Stimulated activated CD4-positive, alpha-beta T cell treated with anti-CD3 and anti-CD28 coated beads, Interleukin-2, amount 100 ng/mL, for 4 hours (primary cell): ENCODE results near the gene MAP3K13.

Experiments
- DNase-seq: peaks from one replicate; pipeline ENCODE4 v3.0.0-alpha.2; 2020; ENCODE audit warnings: low read depth

Gene MAP3K13, protein sequence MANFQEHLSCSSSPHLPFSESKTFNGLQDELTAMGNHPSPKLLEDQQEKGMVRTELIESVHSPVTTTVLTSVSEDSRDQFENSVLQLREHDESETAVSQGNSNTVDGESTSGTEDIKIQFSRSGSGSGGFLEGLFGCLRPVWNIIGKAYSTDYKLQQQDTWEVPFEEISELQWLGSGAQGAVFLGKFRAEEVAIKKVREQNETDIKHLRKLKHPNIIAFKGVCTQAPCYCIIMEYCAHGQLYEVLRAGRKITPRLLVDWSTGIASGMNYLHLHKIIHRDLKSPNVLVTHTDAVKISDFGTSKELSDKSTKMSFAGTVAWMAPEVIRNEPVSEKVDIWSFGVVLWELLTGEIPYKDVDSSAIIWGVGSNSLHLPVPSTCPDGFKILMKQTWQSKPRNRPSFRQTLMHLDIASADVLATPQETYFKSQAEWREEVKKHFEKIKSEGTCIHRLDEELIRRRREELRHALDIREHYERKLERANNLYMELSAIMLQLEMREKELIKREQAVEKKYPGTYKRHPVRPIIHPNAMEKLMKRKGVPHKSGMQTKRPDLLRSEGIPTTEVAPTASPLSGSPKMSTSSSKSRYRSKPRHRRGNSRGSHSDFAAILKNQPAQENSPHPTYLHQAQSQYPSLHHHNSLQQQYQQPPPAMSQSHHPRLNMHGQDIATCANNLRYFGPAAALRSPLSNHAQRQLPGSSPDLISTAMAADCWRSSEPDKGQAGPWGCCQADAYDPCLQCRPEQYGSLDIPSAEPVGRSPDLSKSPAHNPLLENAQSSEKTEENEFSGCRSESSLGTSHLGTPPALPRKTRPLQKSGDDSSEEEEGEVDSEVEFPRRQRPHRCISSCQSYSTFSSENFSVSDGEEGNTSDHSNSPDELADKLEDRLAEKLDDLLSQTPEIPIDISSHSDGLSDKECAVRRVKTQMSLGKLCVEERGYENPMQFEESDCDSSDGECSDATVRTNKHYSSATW

DNA sequence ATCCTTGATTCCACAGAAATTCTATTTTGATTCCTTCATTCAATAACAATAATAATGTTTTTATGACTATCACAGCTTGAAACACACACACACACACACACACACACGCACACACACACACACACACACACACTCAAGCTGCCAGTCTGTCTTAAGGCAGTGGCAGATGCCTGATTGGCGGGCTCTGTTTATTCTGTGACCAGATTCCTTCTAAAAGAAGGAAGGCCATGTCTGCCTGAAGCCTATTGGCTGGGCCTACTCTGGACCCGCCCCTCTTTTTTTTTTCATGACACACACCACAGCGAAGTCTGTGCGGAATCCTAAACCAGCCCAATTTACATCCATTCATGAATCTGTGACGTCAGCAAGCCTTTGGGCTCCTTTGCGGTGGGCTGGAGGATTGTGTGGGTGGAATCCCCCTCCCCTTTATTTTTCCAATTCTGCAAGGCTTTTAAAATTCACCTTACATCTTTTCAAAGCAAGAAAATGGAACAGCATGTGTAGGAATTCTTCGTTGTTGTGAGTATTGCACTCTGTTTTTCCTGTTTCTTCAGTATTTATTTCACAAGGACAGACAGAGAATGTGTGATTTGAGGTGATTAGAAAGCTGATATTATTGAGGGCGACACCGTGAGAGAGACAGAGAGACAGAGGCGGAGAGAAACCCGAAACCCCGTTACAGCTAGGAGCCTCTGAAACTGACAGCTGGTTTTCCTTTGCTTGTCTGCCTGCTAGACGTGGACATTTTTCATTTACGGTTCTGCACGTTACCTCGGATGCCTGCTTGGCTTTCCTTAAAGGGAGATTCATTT, at the start of gene MAP3K13:
TSS of gene MAP3K13 (plus strand) at position 287 of the 812 bp plus-strand sequence. CDS start 65,446 bp downstream, outside the sequence.
- peak; percentile 1 for DNase-seq

DNA sequence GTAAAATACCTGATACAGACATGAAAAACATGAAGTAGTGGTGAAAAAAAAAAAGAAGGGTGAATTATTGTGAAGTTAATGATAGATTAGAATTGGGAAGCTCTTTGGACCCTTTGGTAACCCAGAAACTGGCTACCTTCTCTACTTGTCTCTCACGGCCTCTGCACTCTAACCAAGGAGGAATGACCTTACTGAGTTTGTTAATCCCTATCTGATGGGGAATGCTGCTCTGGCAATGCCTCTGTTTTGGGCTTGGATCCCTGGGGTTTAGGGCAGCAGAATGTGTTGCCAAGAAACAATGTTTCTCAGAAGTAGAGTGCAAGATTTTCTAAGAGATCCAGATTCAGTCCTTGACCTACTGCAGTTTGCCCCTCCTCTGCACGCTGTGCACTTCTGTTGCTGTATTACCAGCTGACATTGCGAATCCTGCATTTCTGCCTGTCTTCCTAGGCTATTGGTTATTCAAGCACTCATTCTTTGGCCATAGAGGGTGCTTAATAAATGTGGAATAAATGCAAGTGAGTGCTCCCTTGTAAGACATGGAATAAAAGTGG, 49.2 kb upstream of the MAP3K13 start:
- DNase-seq, result no peak

DNA sequence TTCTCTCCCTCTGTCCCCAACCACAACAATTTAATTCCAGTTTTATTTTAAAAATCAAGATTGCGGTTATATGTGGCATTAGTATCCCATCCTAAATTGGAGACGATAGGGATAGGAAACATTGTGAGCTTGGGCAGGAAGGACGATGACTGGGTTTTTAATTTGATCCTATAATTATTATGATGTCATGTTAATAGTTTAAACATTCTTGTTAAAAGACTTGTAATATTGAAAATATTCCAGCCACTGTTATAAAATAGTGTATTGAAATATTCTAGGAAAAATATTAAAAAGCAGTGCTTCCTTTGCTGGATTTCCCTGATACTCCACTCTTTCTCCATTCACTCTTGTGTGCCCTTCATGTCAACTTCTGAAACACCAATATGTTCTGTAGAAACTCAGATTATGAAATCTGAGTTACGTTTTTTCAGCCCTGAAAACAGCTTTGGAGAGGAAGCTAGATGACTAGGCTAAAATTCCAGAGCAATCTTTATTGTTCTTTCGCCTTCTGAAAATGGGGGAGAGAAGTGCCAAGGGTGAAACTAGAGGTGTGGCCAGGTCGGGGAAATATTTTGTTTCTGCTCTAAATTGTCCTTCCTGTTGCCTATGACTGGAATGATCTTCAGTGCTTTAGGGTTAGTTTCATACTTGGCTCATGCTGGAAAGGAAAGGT, 46.1 kb upstream of the MAP3K13 start:
- no peak for DNase-seq

DNA sequence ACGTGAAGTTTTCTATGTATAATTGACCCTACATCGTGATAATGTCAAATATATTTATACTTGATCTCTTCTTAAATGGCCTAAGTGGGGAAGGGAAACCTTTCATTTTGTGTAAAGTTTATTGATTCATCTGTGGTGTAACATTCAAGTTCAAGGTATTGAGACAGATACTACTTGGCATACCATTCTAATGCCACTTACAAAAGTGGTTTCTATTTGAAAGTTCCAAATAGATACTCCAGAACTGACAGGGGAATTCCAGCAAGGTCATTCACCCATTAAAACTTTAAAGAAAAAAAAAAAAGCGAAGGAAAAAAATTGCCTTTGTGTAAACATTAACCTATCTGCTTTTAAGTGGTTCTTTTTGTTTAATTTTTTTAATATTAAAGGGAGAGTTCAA, 45.3 kb upstream of the MAP3K13 start:
- DNase-seq, result no peak

DNA sequence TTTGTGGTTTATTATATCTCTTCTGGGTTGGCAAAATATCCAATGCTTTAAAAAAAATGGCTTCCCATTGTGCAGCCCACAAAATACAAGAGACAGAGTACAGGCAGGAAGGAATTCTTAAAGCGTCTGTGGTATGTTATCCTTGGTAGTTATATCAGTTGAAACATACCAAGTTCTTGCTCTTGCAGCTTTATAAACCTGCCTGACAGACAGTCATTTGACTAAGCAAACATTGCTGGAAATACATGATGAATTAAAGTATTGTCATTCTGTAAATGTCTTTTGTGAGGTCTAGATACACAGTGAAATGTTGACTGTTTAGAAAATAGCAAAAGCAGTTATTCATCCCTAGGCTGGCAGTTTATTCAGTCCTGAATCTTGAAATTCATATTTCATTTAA, 44.8 kb upstream of the MAP3K13 start:
- no peak for DNase-seq

DNA sequence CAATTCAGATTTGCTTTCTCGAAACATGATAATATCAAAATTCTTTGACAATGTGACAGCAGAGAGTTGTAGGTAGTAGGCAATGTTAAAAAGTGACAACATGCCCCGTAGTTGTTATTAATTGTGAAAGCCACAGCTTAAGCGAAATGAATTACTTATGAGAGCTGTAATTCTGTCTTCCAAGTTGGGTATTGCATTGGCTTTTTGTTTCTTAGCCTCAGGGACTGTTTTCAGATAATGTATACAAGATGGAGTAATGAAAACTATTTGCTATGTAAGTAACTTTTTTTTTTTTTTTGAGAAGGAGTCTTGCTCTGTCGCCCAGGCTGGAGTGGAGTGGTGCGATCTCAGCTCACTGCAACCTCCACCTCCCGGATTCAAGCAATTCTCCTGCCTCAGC, 43.1 kb upstream of the MAP3K13 start:
- DNase-seq, result no peak

DNA sequence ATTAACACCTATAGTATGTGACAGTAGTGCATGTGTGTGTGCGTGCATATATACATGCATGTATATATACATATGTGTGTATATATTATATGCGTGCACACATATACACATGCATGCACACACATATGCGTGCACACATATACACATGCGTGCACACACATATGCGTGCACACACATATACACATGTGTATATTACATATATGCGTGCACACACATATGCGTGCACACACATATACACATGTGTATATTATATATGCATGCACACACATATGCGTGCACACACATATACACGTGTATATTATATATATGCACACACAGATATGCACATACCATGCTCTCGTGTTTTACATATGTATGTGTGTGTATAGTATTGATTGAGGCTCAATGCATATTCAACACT, 42.0 kb upstream of the MAP3K13 start:
- no peak for DNase-seq

DNA sequence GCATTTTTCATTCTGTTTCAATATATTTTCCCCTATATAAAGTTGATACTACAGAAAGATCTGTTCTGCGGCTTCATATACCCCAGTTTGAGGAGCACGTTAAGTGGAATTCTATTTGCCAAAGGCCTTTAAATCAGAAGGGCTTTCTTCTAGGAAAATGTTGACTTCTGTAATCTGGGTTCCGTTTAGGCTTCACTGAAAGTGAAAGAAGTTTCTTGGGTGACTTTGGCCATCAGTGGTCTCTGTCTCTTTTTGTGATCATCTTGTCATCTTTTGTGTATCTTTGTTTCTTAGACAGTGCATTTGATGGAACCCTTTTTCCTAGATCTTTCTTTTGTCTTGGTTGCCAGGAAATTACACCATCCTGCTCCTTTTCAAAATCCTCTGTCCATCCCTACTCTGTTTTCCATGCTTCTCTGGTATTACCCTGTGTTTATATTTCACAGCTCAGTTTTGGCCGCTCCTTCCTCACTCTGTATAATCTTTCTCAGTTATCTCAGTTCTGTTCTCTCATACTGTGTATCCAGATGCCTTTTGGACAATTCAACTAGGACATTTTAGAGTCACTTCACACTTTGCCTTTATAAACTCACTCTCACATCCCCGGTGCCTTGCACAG, 40.7 kb upstream of the MAP3K13 start:
- DNase-seq, result no peak

DNA sequence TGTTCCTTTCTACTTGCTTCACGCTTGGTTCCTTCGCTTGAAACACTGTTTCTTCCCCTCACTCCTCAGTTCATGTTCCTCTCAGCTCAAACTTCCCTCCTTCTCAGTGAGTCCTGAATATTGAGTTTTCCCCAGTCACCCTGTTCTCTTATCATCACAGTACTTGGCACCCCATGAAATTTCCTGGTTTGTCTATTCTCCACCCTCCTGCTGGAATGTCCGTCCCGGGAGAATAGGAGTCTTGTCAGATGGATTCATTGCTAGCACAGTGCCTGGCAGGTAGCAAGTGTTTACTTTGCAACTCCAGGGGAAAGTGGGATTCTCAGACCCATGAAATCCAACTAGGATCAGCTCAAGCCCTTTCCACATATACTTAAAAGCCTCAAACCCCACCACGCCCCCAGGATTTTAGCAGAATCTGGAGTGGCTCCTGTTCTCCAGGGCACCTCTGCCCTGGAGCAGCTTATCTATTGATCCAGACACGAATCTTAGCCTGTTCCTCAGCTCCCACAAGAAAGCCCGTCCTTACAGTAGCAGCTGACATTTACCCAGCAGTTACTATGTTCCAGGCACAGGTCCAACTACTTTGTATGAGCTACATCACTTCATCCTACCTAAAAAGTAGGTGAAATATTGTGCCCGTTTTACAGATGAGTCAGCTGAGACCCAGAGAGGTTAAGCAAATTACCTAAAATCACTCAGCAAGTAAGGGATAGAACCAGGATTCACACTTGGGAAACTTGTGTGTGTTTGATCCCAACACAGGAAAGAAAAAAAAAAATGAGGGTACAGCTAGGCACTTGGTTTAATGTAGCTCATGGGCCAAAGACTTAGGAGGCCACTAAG, 36.8 kb upstream of the MAP3K13 start:
- DNase-seq, result no peak

DNA sequence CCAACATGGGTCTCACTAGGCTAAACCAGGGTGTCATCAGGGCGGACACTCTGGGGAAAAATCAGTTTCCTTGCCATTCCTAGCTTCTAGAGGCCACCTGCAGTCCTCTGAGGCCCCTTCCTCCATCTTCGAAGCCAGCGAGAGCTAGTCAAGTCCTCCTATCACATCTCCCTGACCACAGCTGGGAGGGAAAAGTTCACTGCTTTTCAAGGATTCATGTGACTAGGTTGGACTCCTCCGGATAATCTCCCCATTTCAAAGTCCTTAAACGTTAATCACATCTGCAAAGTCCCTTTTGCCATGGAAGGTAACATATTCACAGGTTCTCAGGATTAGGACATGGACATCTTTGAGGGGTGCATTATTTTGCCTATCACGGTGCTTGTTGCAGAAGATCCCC, 35.9 kb upstream of the MAP3K13 start:
- no peak for DNase-seq

DNA sequence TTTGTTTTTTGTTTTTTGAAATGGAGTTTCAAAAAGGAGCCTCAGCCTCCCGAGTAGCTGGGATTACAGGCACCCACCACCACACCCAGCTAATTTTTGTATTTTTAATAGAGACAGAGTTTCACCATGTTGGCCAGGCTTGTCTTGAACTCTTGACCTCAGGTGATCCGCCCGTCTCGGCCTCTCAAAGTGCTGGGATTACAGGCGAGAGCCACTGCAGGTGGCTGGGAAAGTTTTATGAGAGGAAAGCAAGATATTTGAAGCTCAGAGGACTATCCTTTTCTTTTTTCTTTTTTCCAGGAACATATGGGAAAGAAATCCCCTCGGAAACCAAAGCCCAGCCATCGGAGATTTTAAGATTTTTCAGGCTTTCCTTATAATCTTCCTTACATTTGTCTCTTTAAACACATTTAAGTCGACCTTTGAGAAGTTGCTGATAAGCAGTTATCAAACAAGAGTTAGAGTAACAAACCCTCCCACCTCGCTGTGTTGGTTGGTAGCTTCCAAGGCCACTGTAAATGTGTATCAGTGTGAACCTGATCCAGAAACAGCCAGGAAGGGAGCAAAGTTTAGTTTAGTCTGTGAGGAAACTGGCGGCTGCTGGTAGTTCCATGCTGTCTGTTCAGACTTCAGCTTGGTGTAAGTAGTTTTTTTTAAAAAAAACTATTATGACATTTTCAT, 34.5 kb upstream of the MAP3K13 start:
- no peak for DNase-seq

DNA sequence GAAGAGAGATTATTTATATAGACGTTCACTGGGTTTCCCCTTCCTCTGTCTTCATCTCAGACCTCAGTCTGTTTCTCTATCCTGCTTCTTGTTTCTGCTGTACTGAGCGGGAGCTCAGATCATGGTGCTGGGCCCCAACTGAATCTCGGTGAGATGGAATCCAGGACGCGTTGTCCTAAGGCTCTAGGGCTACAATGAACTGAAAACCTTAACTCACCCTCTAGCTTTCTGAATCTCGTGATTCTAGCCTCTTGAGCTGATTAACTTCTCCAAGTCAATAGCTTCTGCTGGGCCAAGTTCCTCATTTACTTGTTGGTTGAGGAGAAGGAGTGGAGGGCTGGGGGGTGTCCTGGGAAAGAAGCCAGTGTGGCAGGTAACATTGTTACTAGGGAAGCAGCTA, 32.7 kb upstream of the MAP3K13 start:
- DNase-seq, result no peak

DNA sequence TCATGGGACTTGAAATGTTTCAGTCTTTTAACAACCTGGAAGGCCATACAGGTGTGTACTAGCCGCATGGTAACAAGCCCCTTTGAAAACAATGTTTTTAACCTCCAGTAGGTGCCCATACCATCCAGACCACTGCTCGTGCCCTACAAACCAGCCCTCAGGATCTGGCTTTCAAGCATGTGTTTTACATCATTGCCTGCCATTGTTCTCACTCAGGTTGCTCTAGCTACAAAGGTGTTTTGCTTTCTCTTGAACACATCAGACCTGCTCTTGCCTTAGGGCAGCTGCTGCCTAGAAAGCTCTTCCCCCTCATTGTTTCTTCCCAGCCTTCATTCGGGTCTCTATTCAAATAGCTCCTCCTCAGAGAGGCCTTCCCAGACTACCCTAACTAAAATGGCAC, 32.3 kb upstream of the MAP3K13 start:
- no peak for DNase-seq

DNA sequence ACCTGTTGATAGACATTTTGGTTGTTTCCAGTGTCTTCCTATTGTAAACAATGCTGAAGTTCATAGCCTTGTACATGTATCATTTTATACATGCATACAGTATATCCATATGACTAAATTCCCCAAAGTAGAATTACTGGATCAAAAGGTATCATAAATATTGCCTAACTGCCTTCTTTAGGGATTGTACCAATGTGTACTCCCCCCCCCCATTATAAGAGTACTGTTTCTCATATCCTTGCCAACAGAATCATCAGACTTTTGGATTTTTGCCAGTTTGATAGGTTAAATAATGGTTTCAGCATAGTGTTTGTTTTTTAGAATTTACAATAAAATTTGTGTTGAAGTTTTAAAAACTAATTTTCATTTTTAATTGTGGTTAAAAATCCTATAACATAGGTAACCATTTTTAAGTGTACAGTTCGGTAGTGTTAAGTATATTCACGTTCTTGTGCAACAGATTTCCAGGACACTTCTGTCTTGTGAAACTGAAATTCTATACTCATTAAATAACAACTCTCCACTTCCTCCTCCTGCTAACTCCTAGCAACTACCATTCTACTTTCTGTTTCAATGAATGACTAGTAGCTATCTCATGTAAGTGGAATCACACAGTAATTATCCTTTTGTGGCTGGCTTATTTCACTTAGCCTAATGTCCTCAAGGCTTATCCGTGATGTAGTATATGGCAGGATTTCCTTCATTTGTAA, 30.8 kb upstream of the MAP3K13 start:
- DNase-seq, result no peak

DNA sequence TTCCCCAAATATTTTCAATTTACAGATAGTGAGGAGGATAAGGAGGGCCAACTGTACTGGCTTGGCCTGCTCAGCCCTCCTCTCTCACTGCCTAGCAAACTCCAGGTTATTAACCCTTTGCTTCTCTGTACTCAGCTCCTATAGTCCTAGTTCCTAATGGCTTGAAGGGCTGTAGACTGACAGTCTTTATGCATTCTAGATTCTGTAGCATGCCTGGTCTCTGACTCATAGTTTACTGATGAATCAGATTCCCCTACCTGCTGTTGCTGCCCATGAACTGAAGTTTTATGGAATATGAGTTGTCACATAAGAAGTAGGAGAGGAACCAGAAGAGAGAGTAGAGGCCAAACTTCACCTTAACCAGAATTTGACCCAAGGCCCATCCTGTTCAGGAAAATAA, 27.1 kb upstream of the MAP3K13 start:
- DNase-seq, result no peak

DNA sequence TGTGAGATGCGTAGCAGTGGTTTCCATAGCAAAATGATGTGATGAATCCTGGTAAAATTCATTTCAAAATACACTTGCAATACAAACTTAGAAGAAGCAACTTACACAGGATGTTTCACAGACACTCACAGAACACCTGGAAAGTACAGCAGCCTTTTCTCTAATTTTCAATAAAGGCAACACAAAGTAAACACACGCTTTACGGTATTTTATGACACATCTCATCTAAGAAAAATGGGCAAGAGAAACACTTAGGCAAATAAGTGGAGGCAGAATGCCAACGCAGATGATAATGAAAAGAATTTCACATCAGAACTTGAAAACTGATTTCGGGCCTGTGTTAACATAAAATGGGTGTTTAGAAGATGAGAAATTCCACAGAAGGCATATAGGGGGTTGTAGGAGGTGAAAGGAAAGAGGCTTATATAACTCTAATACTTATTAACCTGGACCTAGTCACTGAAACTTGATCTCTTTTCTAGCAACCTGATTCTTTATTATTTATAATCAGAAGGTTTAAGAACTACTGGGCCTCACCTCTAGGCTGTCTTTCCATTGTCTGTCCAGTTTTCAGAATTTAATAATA, 25.6 kb upstream of the MAP3K13 start:
- DNase-seq, result no peak

DNA sequence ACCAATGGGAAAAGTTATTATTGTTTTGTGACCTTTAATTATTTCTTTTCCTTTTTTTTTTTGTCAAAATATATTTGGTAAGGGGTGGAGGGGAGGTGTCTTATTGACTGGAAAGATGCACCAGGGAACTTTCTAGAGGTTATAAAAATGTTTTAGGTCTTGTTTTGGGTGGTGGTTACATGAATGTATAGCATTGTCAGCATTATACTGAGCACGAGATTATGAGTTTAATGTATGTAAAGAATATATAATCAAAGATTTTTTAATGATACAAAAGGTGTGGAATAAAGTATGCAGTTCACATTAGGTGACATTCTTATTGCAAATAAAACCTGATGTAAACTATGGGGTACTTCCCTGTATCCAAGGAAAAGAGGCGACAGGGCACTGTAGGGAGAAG, 23.0 kb upstream of the MAP3K13 start:
- DNase-seq, result no peak

DNA sequence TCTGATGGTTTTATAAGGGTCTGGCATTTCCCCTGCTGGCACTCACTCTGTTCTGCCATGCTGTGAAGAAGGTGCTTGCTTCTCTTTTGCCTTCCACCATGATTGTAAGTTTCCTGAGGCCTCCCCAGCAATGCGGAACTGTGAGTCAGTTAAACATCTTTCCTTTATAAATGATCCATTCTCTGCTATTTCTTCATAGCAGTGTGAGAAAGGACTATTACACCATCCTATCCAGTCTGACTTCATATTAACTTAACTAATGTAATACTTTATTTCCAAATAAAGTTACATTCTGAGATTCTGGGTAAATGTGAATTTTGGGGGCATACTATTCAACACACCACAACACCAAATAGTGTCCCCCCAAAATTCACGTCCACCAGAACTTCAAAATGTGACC, 22.2 kb upstream of the MAP3K13 start:
- no peak for DNase-seq
